Measurements from ENCODE around the gene CCR5AS.
A peak's percentile ranks its signal among the peaks of the same experiment; 100 is the strongest.

CCR5AS gene

GRCh38 chr3:46406788-46407611 lies at the start of gene CCR5AS, which contains the start of gene CCRL2:
Gene CCR5AS (minus strand): TSS chr3:46407066.
Gene CCRL2 (plus strand): TSS chr3:46407259. CDS start chr3:46408080, 821 bp downstream.
- intact Hi-C loops (cut with micrococcal nuclease): no loop called here
- no peaks in the 10 kb centered on the region for H3K9me3 Mint-ChIP-seq
- peak within 1 kb of the TSS; percentile 88 for H3K27ac Mint-ChIP-seq

DNA sequence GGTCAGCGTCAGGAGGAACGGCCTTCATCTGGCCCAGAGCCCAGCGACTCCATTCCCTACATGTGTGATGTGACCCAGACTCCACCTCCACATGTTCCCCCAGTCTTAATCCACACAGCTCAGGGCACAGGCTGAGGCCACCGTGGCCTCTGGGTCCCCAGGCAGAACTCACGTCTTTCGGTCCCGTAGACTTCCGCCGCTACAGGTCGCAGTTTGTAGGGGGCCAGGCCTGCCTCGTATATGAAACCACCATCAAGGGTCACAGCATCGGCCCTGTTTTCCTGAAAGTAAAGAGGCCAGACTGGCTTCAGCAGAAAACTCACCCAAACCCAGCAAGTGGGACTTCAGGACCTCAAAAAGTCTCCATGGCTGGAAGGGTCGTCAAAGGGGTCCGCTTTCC lies 49.3 kb upstream of the CCR5AS start:
- Mint-ChIP-seq H3K27ac (no peak overlapping the region), H3K4me1 (peaks cover 2% of the 10 kb centered on the region), H3K9me3 (no peaks in the 10 kb centered on the region), H3K4me3 (no peak overlapping the region), H3K27me3 (peaks cover 50% of the 10 kb centered on the region), H3K36me3 (ENCODE audit: low read depth) (no peaks in the 10 kb centered on the region)
- DNase-seq: no peak
- intact Hi-C loops (cut with micrococcal nuclease): no loop called here

More at GRCh38 chr3:46406788-46407611, at the start of gene CCR5AS, which contains the start of gene CCRL2:
- DNase-seq: peak; percentile 84
- H3K36me3 Mint-ChIP-seq (ENCODE audit: low read depth): peaks cover 12% of the 10 kb centered on the region
- peak within 1 kb of the TSS; percentile 84 for H3K4me3 Mint-ChIP-seq
- peaks cover 15% of the 10 kb centered on the region for H3K27me3 Mint-ChIP-seq
- peaks cover 29% of the 10 kb centered on the region for H3K4me1 Mint-ChIP-seq

GRCh38 chr3:46455231-46456115 lies 48.6 kb upstream of the CCR5AS start:
- no peak for DNase-seq
- Mint-ChIP-seq H3K27ac (no peak overlapping the region), H3K36me3 (ENCODE audit: low read depth) (no peaks in the 10 kb centered on the region), H3K9me3 (no peaks in the 10 kb centered on the region), H3K27me3 (peaks cover 47% of the 10 kb centered on the region), H3K4me1 (peaks cover 2% of the 10 kb centered on the region), H3K4me3 (no peak overlapping the region)
- intact Hi-C loops (cut with micrococcal nuclease): no loop called here

DNA sequence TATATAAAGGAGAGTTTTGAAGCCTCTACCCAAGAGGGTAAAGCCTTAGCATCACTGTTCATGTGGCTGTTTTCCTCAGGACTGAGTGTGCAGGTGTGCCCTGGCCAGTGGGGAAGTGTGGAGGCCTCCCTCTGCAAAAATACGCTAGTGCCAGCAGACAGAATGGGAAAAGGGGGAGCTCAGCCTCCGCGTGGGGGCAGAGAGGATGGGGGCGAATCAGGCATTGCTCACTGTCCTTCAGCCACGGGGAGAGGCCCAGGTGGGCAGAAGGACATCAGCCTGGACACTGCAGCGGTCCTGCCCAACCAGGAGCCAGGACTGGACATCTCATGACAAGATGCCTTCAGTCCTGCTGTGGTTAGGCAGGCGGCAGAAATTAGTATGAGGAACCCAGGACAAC lies 47.7 kb upstream of the CCR5AS start:
- H3K27ac Mint-ChIP-seq: no peak overlapping the region
- no peak for DNase-seq
- intact Hi-C loops (cut with micrococcal nuclease): no loop called here
- no peak overlapping the region for H3K4me3 Mint-ChIP-seq
- no peaks in the 10 kb centered on the region for H3K36me3 Mint-ChIP-seq (ENCODE audit: low read depth)
- H3K9me3 Mint-ChIP-seq: no peaks in the 10 kb centered on the region
- H3K27me3 Mint-ChIP-seq: peaks cover 39% of the 10 kb centered on the region
- H3K4me1 Mint-ChIP-seq: peaks cover 2% of the 10 kb centered on the region

- H3K36me3 Mint-ChIP-seq (ENCODE audit: low read depth): no peaks in the 10 kb centered on the region
- no peak for DNase-seq
- H3K27me3 Mint-ChIP-seq: peaks cover 36% of the 10 kb centered on the region
- no peaks in the 10 kb centered on the region for H3K9me3 Mint-ChIP-seq
- intact Hi-C loops (cut with micrococcal nuclease): no loop called here
- no peak overlapping the region for H3K4me3 Mint-ChIP-seq
- H3K4me1 Mint-ChIP-seq: peaks cover 2% of the 10 kb centered on the region
- no peak overlapping the region for H3K27ac Mint-ChIP-seq
These were observed 47.3 kb upstream of the CCR5AS start for GRCh38 chr3:46454209-46454595.

GRCh38 chr3:46453526-46454208 lies 46.8 kb upstream of the CCR5AS start:
- intact Hi-C loops (cut with micrococcal nuclease): no loop called here
- Mint-ChIP-seq H3K27me3 (peaks cover 38% of the 10 kb centered on the region), H3K4me1 (peaks cover 2% of the 10 kb centered on the region), H3K4me3 (no peak overlapping the region), H3K36me3 (ENCODE audit: low read depth) (no peaks in the 10 kb centered on the region), H3K9me3 (no peaks in the 10 kb centered on the region), H3K27ac (no peak overlapping the region)
- no peak for DNase-seq

DNA sequence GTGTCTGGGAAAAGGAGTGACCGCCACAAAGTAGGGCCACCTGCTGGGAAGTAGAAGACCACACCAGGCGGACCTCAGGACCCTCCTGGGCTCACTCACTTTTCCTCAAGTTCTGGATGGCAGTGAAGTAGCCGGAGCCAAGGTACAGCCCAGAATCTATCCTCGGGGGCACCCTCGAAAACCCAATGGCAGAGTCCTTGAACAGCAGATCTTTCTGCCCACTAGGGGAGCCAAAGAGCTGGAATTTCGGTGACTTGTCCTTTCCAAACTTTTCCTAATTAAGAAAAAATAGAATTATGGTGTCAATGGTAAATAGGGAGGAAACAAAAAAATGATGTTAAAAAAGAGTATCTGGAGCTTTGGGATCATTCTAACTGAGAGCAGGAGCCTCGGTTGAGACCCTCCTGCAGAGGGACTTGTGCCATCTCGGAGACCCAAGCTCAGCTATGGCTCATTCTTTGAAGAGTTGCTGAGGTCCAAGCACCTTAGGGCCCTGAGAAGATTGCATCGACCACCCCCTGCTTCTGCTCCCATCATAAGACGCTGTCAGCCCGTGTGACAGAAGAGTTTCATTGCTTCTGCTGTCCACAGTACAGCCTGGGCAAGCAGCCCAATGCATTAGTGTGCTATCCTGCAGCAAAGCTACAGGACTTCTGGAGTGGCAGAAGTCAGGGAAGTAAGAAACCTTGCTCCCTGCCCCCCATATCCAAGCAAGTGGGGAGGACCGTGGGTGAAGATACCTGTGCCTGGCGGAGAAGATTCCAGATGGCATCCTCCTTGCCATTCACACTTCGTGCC lies 43.1 kb upstream of the CCR5AS start:
- Mint-ChIP-seq H3K9me3 (no peaks in the 10 kb centered on the region), H3K4me1 (peaks cover 2% of the 10 kb centered on the region), H3K36me3 (ENCODE audit: low read depth) (no peaks in the 10 kb centered on the region), H3K27ac (no peak overlapping the region), H3K27me3 (peaks cover 44% of the 10 kb centered on the region), H3K4me3 (no peak overlapping the region)
- intact Hi-C loops (cut with micrococcal nuclease): no loop called here
- no peak for DNase-seq

GRCh38 chr3:46448721-46449120 lies 41.9 kb upstream of the CCR5AS start:
- Mint-ChIP-seq H3K36me3 (ENCODE audit: low read depth) (no peaks in the 10 kb centered on the region), H3K9me3 (no peaks in the 10 kb centered on the region), H3K4me1 (peaks cover 5% of the 10 kb centered on the region), H3K27ac (no peak overlapping the region), H3K27me3 (peaks cover 38% of the 10 kb centered on the region), H3K4me3 (no peak overlapping the region)
- DNase-seq: no peak
- intact Hi-C loops (cut with micrococcal nuclease): no loop called here

- DNase-seq: no peak
- intact Hi-C loops (cut with micrococcal nuclease): no loop called here
- peaks cover 26% of the 10 kb centered on the region for H3K27me3 Mint-ChIP-seq
- no peaks in the 10 kb centered on the region for H3K9me3 Mint-ChIP-seq
- H3K4me1 Mint-ChIP-seq: peaks cover 4% of the 10 kb centered on the region
- H3K36me3 Mint-ChIP-seq (ENCODE audit: low read depth): no peaks in the 10 kb centered on the region
- no peak overlapping the region for H3K4me3 Mint-ChIP-seq
- H3K27ac Mint-ChIP-seq: no peak overlapping the region
These were observed 40.5 kb upstream of the CCR5AS start for GRCh38 chr3:46447228-46447985.

GRCh38 chr3:46442576-46443530 lies 36.0 kb upstream of the CCR5AS start:
- Mint-ChIP-seq H3K4me1 (peaks cover 25% of the 10 kb centered on the region), H3K9me3 (no peaks in the 10 kb centered on the region), H3K27me3 (peaks cover 7% of the 10 kb centered on the region), H3K36me3 (ENCODE audit: low read depth) (no peaks in the 10 kb centered on the region), H3K4me3 (no peak overlapping the region), H3K27ac (no peak overlapping the region)
- intact Hi-C loops (cut with micrococcal nuclease): loop anchor here (5.0 kb wide), 3 partner anchors 236 to 501 kb away; partner anchors contain the start of genes CCR1 and CXCR6
- DNase-seq: peak; percentile 85

DNA sequence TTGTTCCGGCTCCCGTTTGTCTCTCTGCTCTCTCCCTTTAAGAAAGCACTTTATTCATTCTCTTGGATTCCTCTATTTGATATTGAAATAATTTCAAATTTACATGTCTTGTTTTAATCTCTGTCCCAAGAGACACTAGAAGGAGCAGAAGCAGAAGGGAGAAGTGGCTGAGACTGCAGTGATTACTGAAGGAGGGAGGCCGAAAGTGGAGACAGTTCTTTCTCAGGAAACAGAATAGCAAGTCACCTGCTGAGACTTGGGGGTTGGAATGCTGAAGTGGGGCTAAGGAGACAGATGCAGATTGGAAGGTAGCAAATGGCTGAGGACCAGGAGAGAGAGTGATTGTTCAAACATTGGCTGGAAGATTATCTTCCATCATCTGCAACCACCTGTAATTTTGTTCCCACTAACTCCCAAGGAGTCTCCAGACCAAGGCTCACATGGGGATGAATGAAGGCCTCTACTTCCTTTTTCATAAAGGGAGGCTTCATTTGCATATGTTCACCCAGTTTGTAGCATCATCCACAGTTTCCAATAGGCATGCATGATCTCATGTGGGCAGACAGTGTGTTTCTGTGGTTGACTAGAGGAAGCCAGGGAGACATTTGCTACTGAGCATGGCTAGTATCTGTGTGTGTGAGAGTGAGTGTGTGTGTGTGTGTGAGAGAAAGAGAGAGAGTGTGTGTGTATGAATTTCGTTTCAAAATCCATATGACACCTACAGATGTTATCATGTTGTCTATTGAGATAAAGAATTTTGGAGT lies 33.8 kb upstream of the CCR5AS start:
- Mint-ChIP-seq H3K27me3 (no peaks in the 10 kb centered on the region), H3K27ac (peak overlapping the region; percentile 10), H3K4me1 (peaks cover 25% of the 10 kb centered on the region), H3K36me3 (ENCODE audit: low read depth) (no peaks in the 10 kb centered on the region), H3K4me3 (peak overlapping the region; percentile 4), H3K9me3 (no peaks in the 10 kb centered on the region)
- intact Hi-C loops (cut with micrococcal nuclease): loop anchor here (2.0 to 5.0 kb wide), 4 partner anchors 62 to 498 kb away; partner anchors contain the start of genes CCR1 and CXCR6
- DNase-seq: peak; percentile 85
